HEK293 (cell line): Measurements from ENCODE around the gene SUPT5H.

Experiments
- CTCF ChIA-PET: fragments of 350-600 bp; formaldehyde crosslinking; extraction: SDS; loops from one replicate; lab custom pipeline; 2021; ENCODE audit warnings: antibody characterized with exemption; lab: Yijun Ruan, JAX
- POLR2A ChIA-PET: fragments of 300-600 bp; formaldehyde crosslinking; extraction: SDS; loops from one replicate; lab custom pipeline; 2020; ENCODE audit warnings: antibody characterized with exemption, inconsistent platforms; lab: Yijun Ruan, JAX
- H3K27ac ChIP-seq: fragments of 200-500 bp; sonication (Bioruptor generic); 2 replicates; pipeline ENCODE4 v1.5.1; 2014; ENCODE audit warnings: low read depth, low read length, control low read depth, inconsistent platforms; ENCODE audit errors: extremely low read depth
- H3K36me3 ChIP-seq, 2 experiments: fragments of 200-500 bp in 1 of 2; sonication (Bioruptor generic) in 1 of 2; 1 replicate in 1 of 2; 2 replicates in 1 of 2; pipeline ENCODE4 v1.5.1; 2014 to 2017; ENCODE audit warnings: inconsistent platforms in 2 of 2, low read length in 2 of 2; ENCODE audit not compliant: control insufficient read depth in 2 of 2, insufficient read depth in 1 of 2
- H3K4me1 ChIP-seq: fragments of 200-500 bp; sonication (Bioruptor generic); 2 replicates; pipeline ENCODE4 v1.5.1; 2014; ENCODE audit warnings: mild to moderate bottlenecking, low read length, inconsistent platforms; ENCODE audit not compliant: control insufficient read depth, insufficient read depth
- H3K4me3 ChIP-seq: 2 replicates; pipeline ENCODE4 v1.5.1; 2011; ENCODE audit warnings: low read depth, mild to moderate bottlenecking, control low read depth, low read length, moderate library complexity
- H3K9me3 ChIP-seq: fragments of 200-500 bp; sonication (Bioruptor generic); 2 replicates; pipeline ENCODE4 v1.5.1; 2014; ENCODE audit warnings: low read depth, low read length, inconsistent platforms; ENCODE audit not compliant: control insufficient read depth, insufficient read depth
- EGR2 ChIP-seq: fragments of 450-650 bp; formaldehyde crosslinking; IDR thresholded peaks from 2 replicates; pipeline ENCODE4 v1.5.1; 2016; ENCODE audit warnings: low read depth, missing biosample characterization, missing genetic modification characterization
- MZF1 ChIP-seq: fragments of 450-650 bp; formaldehyde crosslinking; IDR thresholded peaks from 2 replicates; pipeline ENCODE4 v1.5.1; 2017; ENCODE audit warnings: missing biosample characterization, missing genetic modification characterization, borderline replicate concordance
- REPIN1 ChIP-seq: fragments of 450-650 bp; formaldehyde crosslinking; IDR thresholded peaks from 2 replicates; pipeline ENCODE4 v1.5.1; 2017; ENCODE audit warnings: missing biosample characterization, missing genetic modification characterization, low read depth
- TCF7L2 ChIP-seq: IDR thresholded peaks from 2 replicates; pipeline ENCODE4 v1.6.1; 2011; ENCODE audit warnings: low read depth, mild to moderate bottlenecking, inconsistent platforms, low read length, moderate library complexity, borderline replicate concordance
- WT1 ChIP-seq: fragments of 450-650 bp; formaldehyde crosslinking; IDR thresholded peaks from 2 replicates; pipeline ENCODE4 v1.5.1; 2016; ENCODE audit warnings: missing biosample characterization, missing genetic modification characterization
- YY1 ChIP-seq: fragments of 450-650 bp; formaldehyde crosslinking; IDR thresholded peaks from 2 replicates; pipeline ENCODE4 v1.5.1; 2018; ENCODE audit warnings: missing biosample characterization, missing genetic modification characterization
- ZBTB7A ChIP-seq: fragments of 450-650 bp; formaldehyde crosslinking; IDR thresholded peaks from 2 replicates; pipeline ENCODE4 v1.5.1; 2016; ENCODE audit warnings: low read depth, missing biosample characterization, missing genetic modification characterization
- ZFP37 ChIP-seq: fragments of 450-650 bp; formaldehyde crosslinking; IDR thresholded peaks from 2 replicates; pipeline ENCODE4 v1.5.1; 2016; ENCODE audit warnings: missing biosample characterization, missing genetic modification characterization
- ZNF157 ChIP-seq: fragments of 450-650 bp; formaldehyde crosslinking; IDR thresholded peaks from 2 replicates; pipeline ENCODE4 v1.5.1; 2016; ENCODE audit warnings: missing biosample characterization, missing genetic modification characterization
- ZNF248 ChIP-seq: fragments of 450-650 bp; formaldehyde crosslinking; IDR thresholded peaks from 2 replicates; pipeline ENCODE4 v1.5.1; 2017; ENCODE audit warnings: missing biosample characterization, missing genetic modification characterization
- ZNF341 ChIP-seq: fragments of 450-650 bp; formaldehyde crosslinking; IDR thresholded peaks from 2 replicates; pipeline ENCODE4; 2016; ENCODE audit warnings: low read depth, missing biosample characterization, missing genetic modification characterization
- ZNF37A ChIP-seq: fragments of 450-650 bp; IDR thresholded peaks from 2 replicates; pipeline ENCODE4 v1.5.1; 2018; ENCODE audit warnings: missing biosample characterization, missing genetic modification characterization
- ZNF394 ChIP-seq: fragments of 450-650 bp; formaldehyde crosslinking; IDR thresholded peaks from 2 replicates; pipeline ENCODE4 v1.5.1; 2016; ENCODE audit warnings: missing biosample characterization, missing genetic modification characterization, mild to moderate bottlenecking, moderate library complexity, borderline replicate concordance
- ZNF660 ChIP-seq: fragments of 450-650 bp; IDR thresholded peaks from 2 replicates; pipeline ENCODE4 v1.5.1; 2018; ENCODE audit warnings: missing biosample characterization, mild to moderate bottlenecking, missing genetic modification characterization
- ZNF701 ChIP-seq: fragments of 450-650 bp; formaldehyde crosslinking; IDR thresholded peaks from 2 replicates; pipeline ENCODE4 v1.5.1; 2016; ENCODE audit warnings: missing biosample characterization, missing genetic modification characterization
- ZNF707 ChIP-seq: fragments of 450-650 bp; formaldehyde crosslinking; IDR thresholded peaks from 2 replicates; pipeline ENCODE4 v1.5.1; 2016; ENCODE audit warnings: missing biosample characterization, missing genetic modification characterization
- ZNF791 ChIP-seq: fragments of 450-650 bp; formaldehyde crosslinking; IDR thresholded peaks from 2 replicates; pipeline ENCODE4 v1.5.1; 2016; ENCODE audit warnings: missing biosample characterization, missing genetic modification characterization
- TF ChIP-seq, protein P1 (sequence below): fragments of 450-650 bp; formaldehyde crosslinking; IDR thresholded peaks from 2 replicates; pipeline ENCODE4 v1.5.1; 2017; ENCODE audit warnings: missing biosample characterization, missing genetic modification characterization
- TF ChIP-seq, protein P2 (sequence below): fragments of 450-650 bp; formaldehyde crosslinking; IDR thresholded peaks from 2 replicates; pipeline ENCODE4 v1.5.1; 2016; ENCODE audit warnings: missing biosample characterization, missing genetic modification characterization, borderline replicate concordance

Gene SUPT5H

DNA sequence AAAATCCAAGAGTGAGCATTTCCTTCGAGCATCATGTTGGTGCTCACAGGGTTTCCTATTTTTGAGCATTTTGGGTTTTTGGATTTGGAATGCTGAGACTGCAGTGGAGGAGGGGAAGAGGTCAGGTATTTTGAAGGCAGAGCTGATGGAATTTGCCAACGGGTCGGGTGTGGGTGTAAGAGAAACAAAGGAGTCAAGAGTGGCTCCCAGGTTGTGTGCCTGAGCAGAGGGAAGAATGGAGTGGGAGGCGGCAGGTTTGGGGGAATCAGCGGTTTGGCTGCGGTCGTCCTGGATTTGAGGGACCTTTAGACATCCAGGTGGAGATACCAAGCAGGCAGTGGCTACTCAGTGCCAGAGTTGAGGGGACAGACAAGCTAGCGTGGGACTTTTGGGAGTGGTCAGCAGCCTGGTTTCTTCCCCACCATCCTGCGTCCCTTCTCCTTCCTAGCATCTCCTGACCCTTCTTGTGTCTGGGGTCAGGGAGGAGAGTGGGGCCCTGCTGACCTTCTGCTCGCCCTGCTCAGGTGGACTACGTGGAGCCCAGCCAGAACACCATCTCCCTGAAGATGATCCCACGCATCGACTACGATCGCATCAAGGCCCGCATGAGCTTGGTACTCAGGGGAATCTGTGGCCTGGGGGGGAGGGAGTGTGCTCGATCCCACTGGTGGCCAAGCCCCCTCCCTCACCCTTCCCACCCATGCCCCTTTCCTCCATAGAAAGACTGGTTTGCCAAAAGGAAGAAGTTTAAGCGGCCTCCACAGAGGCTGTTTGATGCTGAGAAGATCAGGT lies 20.8 kb downstream of the SUPT5H start:
- H3K27ac ChIP-seq: no peak overlapping the region
- no peak overlapping the region for H3K4me3 ChIP-seq
- POLR2A ChIA-PET: interaction anchor here (0.9 to 2.3 kb wide), 3 partner anchors 21 to 73 kb away, joined by 3 to 13 read pairs (median 3); partner anchors contain the start of genes RPS16 and SUPT5H
- CTCF ChIA-PET: interaction anchor here (1.0 to 9.9 kb wide), 4 partner anchors 9 to 66 kb away, joined by 3 to 84 read pairs (median 3); partner anchors contain the start of gene EID2B
- no peaks in the 10 kb centered on the region for H3K9me3 ChIP-seq
- peaks cover 87 to 100% of the 10 kb centered on the region in 2 experiments for H3K36me3 ChIP-seq
- no peaks in the 10 kb centered on the region for H3K4me1 ChIP-seq
- TF ChIP-seq EGR2 (tag by site-specific recombination): peak; percentile 51
- TF ChIP-seq, protein P1, sequence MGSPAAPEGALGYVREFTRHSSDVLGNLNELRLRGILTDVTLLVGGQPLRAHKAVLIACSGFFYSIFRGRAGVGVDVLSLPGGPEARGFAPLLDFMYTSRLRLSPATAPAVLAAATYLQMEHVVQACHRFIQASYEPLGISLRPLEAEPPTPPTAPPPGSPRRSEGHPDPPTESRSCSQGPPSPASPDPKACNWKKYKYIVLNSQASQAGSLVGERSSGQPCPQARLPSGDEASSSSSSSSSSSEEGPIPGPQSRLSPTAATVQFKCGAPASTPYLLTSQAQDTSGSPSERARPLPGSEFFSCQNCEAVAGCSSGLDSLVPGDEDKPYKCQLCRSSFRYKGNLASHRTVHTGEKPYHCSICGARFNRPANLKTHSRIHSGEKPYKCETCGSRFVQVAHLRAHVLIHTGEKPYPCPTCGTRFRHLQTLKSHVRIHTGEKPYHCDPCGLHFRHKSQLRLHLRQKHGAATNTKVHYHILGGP (tag by site-specific recombination): no peak
- TF ChIP-seq, all 188 proteins: peak for 1

DNA sequence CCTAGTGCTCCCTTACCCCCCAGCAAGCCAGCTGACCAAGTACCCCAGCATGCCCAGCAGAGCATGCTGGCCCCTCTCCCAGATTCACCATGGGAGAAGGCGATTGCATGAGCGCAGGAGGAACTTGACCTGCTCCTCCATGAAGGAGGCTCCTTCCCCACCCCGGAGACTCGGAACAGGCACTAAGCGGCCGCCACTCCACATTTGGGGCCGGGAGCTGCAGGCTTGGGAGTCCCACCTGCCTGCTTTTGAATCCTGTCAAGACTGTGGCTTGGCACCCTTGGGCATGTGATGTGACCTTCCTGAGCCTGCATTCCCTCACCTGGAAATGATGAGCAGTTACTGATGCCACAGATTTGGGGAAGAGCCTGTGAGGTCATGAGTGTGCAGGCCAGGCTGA lies 22.6 kb downstream of the SUPT5H start:
- Histone ChIP-seq H3K9me3 (no peaks in the 10 kb centered on the region), H3K27ac (no peak overlapping the region), H3K4me1 (no peaks in the 10 kb centered on the region), H3K36me3 (peaks cover 94 to 100% of the 10 kb centered on the region in 2 experiments), H3K4me3 (no peak overlapping the region)
- TF ChIP-seq WT1 (tag by site-specific recombination) (no peak), ZNF341 (no peak), EGR2 (tag by site-specific recombination) (no peak), ZNF394 (tag by site-specific recombination) (no peak), YY1 (tag by site-specific recombination) (no peak), ZBTB7A (tag by site-specific recombination) (no peak), REPIN1 (tag by site-specific recombination) (no peak), ZNF248 (tag by site-specific recombination) (no peak), MZF1 (tag by site-specific recombination) (no peak), ZFP37 (tag by site-specific recombination) (no peak), ZNF660 (tag by site-specific recombination) (no peak), ZNF707 (tag by site-specific recombination) (no peak), ZNF791 (tag by site-specific recombination) (no peak), TCF7L2 (no peak), ZNF157 (tag by site-specific recombination) (no peak), ZNF701 (no peak), ZNF37A (tag by site-specific recombination) (no peak)
- TF ChIP-seq, protein P2, sequence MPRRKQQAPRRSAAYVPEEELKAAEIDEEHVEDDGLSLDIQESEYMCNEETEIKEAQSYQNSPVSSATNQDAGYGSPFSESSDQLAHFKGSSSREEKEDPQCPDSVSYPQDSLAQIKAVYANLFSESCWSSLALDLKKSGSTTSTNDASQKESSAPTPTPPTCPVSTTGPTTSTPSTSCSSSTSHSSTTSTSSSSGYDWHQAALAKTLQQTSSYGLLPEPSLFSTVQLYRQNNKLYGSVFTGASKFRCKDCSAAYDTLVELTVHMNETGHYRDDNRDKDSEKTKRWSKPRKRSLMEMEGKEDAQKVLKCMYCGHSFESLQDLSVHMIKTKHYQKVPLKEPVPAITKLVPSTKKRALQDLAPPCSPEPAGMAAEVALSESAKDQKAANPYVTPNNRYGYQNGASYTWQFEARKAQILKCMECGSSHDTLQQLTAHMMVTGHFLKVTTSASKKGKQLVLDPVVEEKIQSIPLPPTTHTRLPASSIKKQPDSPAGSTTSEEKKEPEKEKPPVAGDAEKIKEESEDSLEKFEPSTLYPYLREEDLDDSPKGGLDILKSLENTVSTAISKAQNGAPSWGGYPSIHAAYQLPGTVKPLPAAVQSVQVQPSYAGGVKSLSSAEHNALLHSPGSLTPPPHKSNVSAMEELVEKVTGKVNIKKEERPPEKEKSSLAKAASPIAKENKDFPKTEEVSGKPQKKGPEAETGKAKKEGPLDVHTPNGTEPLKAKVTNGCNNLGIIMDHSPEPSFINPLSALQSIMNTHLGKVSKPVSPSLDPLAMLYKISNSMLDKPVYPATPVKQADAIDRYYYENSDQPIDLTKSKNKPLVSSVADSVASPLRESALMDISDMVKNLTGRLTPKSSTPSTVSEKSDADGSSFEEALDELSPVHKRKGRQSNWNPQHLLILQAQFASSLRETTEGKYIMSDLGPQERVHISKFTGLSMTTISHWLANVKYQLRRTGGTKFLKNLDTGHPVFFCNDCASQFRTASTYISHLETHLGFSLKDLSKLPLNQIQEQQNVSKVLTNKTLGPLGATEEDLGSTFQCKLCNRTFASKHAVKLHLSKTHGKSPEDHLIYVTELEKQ (tag by site-specific recombination): no peak
- POLR2A ChIA-PET: interaction anchor here (0.8 to 3.0 kb wide), 4 partner anchors 11 to 36 kb away, joined by 3 to 11 read pairs (median 6); partner anchors contain the start of genes RPS16 and TIMM50
- CTCF ChIA-PET: interaction anchor here (0.6 to 9.9 kb wide), 4 partner anchors 7 to 204 kb away, joined by 3 to 84 read pairs (median 14); partner anchors contain the start of gene EID2B
